Fibroblast of villous mesenchyme (primary cell): ENCODE data around the gene SUCLG2. TPM values are rescaled to one million over a fixed set of nuclear protein-coding genes. Genes with fewer than 3 reads are reported as not detected.
A peak's percentile ranks its signal among the peaks of the same experiment; 100 is the strongest.

ENCODE experiments used
- DNase-seq: peaks from one replicate; pipeline ENCODE4 v3.0.0-alpha.2; 2010; ENCODE audit warnings: low read depth
- H3K4me3 ChIP-seq: 2 replicates; pipeline ENCODE4 v1.5.1; 2011; ENCODE audit warnings: low read depth, mild to moderate bottlenecking, low read length
- total RNA-seq: library from RNA; depleted of rRNA; stranded (reverse); fragments of >200 nt; gene quantifications from 2 replicates; pipeline ENCODE4 v1.2.3, GENCODE V29; 2012
- TF ChIP-seq, protein P1 (sequence below): IDR thresholded peaks from 2 replicates; pipeline ENCODE4 v1.5.1; 2012; ENCODE audit warnings: low read depth, mild to moderate bottlenecking, low read length; ENCODE audit not compliant: insufficient read depth

SUCLG2 gene
- total RNA-seq, 1 donor = 45.8 TPM

DNA sequence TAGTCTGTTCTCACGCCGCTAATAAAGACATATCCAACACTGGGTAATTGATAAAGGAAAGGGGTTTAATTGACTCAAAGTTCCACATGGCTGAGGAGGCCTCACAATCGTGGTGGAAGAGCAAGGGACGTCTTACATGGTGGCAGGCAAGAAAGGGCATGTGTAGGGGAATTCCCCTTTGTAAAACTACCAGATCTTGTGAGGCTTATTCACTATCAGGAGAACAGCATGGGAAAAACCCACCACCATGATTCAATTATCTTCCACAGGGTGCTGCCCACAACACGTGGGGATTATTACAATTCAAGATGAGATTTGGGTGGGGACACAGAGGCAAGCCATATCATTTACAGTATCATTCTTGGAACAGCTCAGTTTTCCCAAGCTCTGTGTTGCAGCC is 268.0 kb downstream of the SUCLG2 start:
- TF ChIP-seq, protein P1, sequence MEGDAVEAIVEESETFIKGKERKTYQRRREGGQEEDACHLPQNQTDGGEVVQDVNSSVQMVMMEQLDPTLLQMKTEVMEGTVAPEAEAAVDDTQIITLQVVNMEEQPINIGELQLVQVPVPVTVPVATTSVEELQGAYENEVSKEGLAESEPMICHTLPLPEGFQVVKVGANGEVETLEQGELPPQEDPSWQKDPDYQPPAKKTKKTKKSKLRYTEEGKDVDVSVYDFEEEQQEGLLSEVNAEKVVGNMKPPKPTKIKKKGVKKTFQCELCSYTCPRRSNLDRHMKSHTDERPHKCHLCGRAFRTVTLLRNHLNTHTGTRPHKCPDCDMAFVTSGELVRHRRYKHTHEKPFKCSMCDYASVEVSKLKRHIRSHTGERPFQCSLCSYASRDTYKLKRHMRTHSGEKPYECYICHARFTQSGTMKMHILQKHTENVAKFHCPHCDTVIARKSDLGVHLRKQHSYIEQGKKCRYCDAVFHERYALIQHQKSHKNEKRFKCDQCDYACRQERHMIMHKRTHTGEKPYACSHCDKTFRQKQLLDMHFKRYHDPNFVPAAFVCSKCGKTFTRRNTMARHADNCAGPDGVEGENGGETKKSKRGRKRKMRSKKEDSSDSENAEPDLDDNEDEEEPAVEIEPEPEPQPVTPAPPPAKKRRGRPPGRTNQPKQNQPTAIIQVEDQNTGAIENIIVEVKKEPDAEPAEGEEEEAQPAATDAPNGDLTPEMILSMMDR = no peak
- no peak for DNase-seq
- H3K4me3 ChIP-seq = no peak overlapping the region

DNA sequence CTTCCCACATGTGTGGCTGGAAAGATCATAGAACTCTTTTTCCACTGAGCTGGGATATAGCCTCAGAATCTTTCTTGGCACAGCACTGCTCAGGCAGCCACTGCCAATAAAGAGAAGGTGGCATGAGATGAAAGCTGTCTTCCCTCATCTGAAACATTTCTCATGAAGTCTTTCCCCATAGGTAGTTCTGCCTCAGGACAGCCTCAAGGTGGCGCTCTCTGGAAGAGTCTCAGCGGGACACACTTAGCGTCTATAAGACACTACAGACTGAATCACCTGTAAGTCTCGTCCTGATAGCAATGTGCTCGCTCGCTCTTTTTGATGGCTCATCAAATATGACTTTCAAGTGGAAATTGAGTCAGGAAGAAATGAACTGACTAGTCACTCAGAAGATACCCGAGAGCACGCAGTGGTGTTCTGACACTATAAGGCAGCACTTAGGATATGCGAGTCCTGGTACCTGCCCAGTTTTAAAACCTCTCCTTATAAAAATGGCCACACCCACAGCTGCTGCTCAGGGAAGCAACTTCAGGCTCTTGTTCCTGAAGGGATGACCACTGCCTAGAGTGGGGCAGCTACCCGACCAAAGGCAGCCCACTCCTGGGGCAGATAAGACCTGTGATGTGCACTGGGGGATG is 269.5 kb downstream of the SUCLG2 start:
- peak; percentile 66 for DNase-seq
- TF ChIP-seq, protein P1 = peak; percentile 79
- H3K4me3 ChIP-seq = no peak overlapping the region

DNA sequence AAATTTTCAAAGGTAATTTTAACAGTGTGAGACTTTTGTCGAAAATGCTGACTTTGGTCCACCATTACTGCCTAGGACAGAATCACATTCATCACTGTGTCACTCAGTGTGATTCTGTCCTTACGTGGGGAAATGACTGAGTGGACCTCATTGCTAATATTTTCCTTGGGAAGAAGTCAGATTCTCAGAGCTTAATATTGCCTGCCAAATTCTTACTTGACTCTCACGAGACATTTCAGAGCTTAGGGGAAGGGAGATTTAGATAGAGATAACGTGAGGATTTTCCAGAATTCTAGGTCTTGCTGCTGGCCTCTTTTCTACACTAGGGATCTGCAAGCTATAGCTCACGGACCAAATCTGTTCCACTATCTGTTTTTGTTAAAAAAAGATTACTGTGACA is 270.4 kb downstream of the SUCLG2 start:
- TF ChIP-seq, protein P1 = no peak
- H3K4me3 ChIP-seq = no peak overlapping the region
- no peak for DNase-seq

DNA sequence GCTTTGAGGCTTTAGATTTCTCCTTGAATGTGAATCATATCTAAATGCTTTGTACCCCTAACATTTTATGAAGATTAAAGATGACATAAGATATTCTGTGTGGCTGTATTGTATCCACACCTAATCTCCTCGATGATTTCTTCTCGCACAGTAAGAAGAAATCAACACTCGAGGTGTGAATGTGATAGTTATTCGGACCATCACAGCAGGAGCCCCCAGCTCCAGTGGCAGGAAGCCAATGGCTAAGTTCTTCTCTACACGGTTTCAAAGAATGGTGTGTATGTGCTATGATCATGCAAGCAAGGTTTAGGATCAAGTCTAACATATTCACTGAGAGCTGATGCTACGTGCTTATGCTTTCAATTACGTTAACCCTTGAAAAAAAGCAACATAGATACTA is 271.0 kb downstream of the SUCLG2 start:
- no peak overlapping the region for H3K4me3 ChIP-seq
- TF ChIP-seq, protein P1 = no peak
- no peak for DNase-seq

DNA sequence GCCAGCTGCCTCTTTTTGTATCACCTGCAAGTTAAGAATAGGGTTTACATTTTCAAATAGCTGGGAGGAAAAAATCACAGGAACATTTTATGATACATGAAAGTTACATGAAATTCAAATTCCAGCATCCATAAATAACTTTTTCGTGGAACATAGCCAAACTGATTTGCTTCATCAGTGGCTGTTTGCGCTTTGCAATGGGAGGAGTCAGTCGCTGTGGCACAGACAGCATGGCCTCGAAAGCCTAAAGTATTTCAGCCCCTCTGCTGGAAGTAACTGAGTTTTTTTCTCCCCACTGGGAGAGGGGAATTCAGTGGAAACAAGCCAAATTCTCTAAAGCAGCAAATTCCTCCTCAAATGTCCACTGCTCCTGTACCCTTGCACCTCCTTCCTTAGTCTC is 271.9 kb downstream of the SUCLG2 start:
- peak; percentile 21 for DNase-seq
- H3K4me3 ChIP-seq = no peak overlapping the region
- TF ChIP-seq, protein P1 = no peak

DNA sequence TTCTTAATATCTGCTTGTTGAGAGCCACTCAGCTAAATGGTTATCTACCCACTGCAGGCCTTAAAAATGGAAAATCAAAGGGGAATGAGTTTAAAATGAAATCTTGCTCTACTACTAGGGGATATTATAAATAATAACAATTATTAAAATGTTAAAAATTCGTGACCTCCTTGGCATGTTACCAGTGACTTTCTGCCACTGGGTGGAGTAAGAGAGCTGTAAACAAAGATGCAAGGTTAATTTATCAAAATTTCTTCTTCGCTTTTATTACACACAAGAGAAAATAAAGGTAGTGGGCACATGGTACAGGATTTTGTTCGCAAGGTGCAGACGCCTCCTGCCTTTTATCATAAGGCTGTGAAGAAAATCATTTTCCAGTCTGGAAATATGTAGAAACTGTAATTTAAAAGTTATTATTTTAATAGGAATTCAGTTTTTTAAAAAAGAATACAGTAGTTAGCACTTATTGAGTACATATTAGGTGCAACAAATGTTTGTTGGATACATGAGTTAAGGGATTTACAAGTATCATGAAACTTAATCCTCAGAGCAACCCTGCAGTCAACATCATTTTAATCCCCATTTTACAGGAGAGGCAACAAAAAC is 272.6 kb downstream of the SUCLG2 start:
- TF ChIP-seq, protein P1 = peak; percentile 76
- no peak overlapping the region for H3K4me3 ChIP-seq
- DNase-seq = peak; percentile 57

DNA sequence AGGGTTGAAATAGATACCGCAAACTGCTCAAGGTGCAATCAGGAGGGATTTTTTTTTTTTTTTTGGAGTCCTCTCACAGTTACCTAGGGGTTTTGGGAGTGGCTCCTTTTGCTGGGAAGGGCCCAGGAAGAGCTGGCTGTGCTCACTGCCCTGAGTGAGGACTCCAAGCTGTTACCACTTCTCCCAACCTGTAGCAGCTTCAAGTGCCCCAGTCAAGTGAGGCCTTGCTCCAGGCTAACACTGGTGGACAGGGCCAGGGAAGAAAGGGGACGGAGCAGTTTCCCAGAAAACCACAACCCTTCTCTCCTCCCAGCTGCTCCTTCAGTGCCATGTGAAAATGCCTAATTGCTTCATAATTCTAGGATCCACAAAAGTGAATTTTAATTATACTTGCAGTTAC is 274.3 kb downstream of the SUCLG2 start:
- H3K4me3 ChIP-seq = no peak overlapping the region
- TF ChIP-seq, protein P1 = no peak

More for the DNA sequence above, 274.3 kb downstream of the SUCLG2 start:
- DNase-seq = no peak
